Upper lobe of left lung (tissue), 4 donors: ENCODE measurements around the gene NEK10.
"Not testable (repeated sequence)": the region's sequence is repeated elsewhere in the genome, so short reads cannot be mapped to it uniquely, and the experiment has no call there.

Source experiments
- CTCF ChIP-seq, 6 experiments: fragments of 450-650 bp in 4 of 6; fragments of 200-600 bp in 2 of 6; sonication (generic) in 2 of 6; IDR thresholded peaks; one replicate each; pipeline ENCODE4 v1.5.1; 2016 to 2019; ENCODE audit warnings: antibody characterized with exemption in 6 of 6
- POLR2A ChIP-seq, 4 donors: fragments of 450-650 bp; IDR thresholded peaks; one replicate each; pipeline ENCODE4 v1.5.1; 2016 to 2017; ENCODE audit warnings: antibody characterized with exemption in 4 of 4, mild to moderate bottlenecking in 2 of 4

GRCh38 chr3:27298981-27299380 lies 70.2 kb downstream of the NEK10 start:
- not testable (repeated sequence) for TF ChIP-seq POLR2A, CTCF (IDR thresholded peaks at IDR 0.05)
